Measurements from ENCODE around the gene DNASE1L1. TPM values are rescaled to one million over a fixed set of nuclear protein-coding genes. Genes with fewer than 3 reads are reported as not detected.

Gene DNASE1L1
- total RNA-seq, 2 donors from 2014 or later = 9.6 to 16.1 TPM

DNA sequence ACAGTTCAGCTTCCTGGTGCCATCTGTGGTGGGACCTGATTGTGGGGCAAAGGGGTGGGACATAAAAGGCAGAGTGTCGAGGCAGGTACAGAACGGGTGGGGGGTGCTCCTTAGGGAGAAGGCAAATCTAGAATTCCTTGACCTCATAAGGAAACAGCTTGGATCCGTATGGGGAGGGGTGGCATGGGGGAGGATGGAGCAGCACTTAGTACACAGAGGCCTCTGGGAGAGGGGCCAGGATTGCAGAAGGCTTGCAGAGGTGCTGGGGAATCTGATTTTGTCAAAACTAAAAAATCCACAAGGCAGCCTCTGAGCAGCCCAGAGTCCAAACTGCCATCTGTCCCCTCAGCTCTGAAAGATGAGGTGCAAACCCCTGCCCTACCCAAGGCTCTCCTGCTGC lies 32.3 kb downstream of the DNASE1L1 start:
- H3K27me3 ChIP-seq = no peaks in the 10 kb centered on the region
- no peaks in the 10 kb centered on the region for H3K9me3 ChIP-seq
- no peak for DNase-seq
- ATAC-seq = no peak
- no peaks in the 10 kb centered on the region for H3K36me3 ChIP-seq (replicated peaks in 1 of 2; ENCODE audit: insufficient read depth in 1 of 2, low read depth in 2 of 2)
- no peak overlapping the region for H3K4me3 ChIP-seq
- TF ChIP-seq POLR2A (IDR thresholded peaks at IDR 0.05) = no peak
- TF ChIP-seq, protein P1, sequence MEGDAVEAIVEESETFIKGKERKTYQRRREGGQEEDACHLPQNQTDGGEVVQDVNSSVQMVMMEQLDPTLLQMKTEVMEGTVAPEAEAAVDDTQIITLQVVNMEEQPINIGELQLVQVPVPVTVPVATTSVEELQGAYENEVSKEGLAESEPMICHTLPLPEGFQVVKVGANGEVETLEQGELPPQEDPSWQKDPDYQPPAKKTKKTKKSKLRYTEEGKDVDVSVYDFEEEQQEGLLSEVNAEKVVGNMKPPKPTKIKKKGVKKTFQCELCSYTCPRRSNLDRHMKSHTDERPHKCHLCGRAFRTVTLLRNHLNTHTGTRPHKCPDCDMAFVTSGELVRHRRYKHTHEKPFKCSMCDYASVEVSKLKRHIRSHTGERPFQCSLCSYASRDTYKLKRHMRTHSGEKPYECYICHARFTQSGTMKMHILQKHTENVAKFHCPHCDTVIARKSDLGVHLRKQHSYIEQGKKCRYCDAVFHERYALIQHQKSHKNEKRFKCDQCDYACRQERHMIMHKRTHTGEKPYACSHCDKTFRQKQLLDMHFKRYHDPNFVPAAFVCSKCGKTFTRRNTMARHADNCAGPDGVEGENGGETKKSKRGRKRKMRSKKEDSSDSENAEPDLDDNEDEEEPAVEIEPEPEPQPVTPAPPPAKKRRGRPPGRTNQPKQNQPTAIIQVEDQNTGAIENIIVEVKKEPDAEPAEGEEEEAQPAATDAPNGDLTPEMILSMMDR (IDR thresholded peaks at IDR 0.05) = no peak
- H3K27ac ChIP-seq = peak overlapping the region in 1 of 4 donors; percentile 95
- intact Hi-C loops (cut with DNase I) = no loop called here
- 60 to 83% methylated on average over 3 of the region's 3 CpGs for WGBS, 2 donors
- H3K4me1 ChIP-seq = peaks cover 37% of the 10 kb centered on the region

DNA sequence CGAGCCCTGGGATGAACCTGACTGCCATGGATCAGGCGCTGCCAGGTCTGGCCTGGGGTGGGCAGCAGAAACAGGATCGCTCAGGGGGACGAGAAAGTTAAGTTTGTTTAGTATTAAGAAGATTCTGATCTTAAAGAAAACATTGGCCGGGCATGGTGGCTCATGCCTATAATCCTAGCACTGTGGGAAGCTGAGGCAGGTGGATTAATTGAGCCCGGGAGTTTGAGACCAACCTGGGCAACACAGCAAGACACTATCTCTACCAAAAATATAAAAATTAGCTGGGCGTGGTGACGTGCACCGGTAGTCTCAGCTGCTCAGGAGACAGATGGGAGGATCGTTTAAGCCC lies 33.9 kb downstream of the DNASE1L1 start:
- Histone ChIP-seq H3K4me3 (no peak overlapping the region), H3K27me3 (no peaks in the 10 kb centered on the region), H3K27ac (peak overlapping the region; percentile 32 to 84 (median 74)), H3K36me3 (replicated peaks in 1 of 2; ENCODE audit: insufficient read depth in 1 of 2, low read depth in 2 of 2) (no peaks in the 10 kb centered on the region), H3K4me1 (peaks cover 36% of the 10 kb centered on the region), H3K9me3 (no peaks in the 10 kb centered on the region)
- intact Hi-C loops (cut with DNase I) = no loop called here
- no peak for ATAC-seq
- TF ChIP-seq, protein P1 (IDR thresholded peaks at IDR 0.05) = no peak
- TF ChIP-seq POLR2A (IDR thresholded peaks at IDR 0.05) = no peak
- WGBS, 2 donors = 43 to 50% methylated on average over 8 to 10 of the region's 10 CpGs
- DNase-seq = no peak

- Histone ChIP-seq H3K4me1 (peaks cover 37% of the 10 kb centered on the region), H3K9me3 (no peaks in the 10 kb centered on the region), H3K4me3 (no peak within 1 kb of the TSS), H3K36me3 (replicated peaks in 1 of 2; ENCODE audit: insufficient read depth in 1 of 2, low read depth in 2 of 2) (no peaks in the 10 kb centered on the region), H3K27me3 (no peaks in the 10 kb centered on the region), H3K27ac (peak within 1 kb of the TSS; percentile 32 to 84 (median 74))
- intact Hi-C loops (cut with DNase I) = no loop called here
- DNase-seq = peak; percentile 39 to 66 (median 58)
- TF ChIP-seq, protein P1 (IDR thresholded peaks at IDR 0.05) = peak in 4 of 7 experiments; percentile 15 to 38 (median 28)
- TF ChIP-seq POLR2A (IDR thresholded peaks at IDR 0.05) = peak in 1 of 3 donors; percentile 20
- WGBS, 2 donors = 6% methylated on average over 29 of the region's 95 CpGs; no CpG with 5 or more reads in 1 of the 2 donors
- ATAC-seq = no peak
Measured at GRCh38 chrX:154374313-154375155, 34.5 kb downstream of the DNASE1L1 start, which contains the start of gene FLNA. TSS of gene FLNA (minus strand) at chrX:154374634. CDS start at chrX:154371245, 3,389 bp downstream.

GRCh38 chrX:154373340-154374306 lies 35.4 kb downstream of the DNASE1L1 start:
- no peaks in the 10 kb centered on the region for H3K27me3 ChIP-seq
- ATAC-seq = peak; percentile 33
- H3K4me1 ChIP-seq = peaks cover 37% of the 10 kb centered on the region
- TF ChIP-seq, protein P1 (IDR thresholded peaks at IDR 0.05) = peak in 6 of 7 experiments; percentile 39 to 88 (median 70)
- TF ChIP-seq POLR2A (IDR thresholded peaks at IDR 0.05) = peak in 2 of 3 donors; percentile 34 to 49
- no peak overlapping the region for H3K4me3 ChIP-seq
- 8% methylated on average over 20 of the region's 23 CpGs; no CpG with 5 or more reads in 1 of the 2 donors for WGBS, 2 donors
- H3K9me3 ChIP-seq = no peaks in the 10 kb centered on the region
- DNase-seq = peak; percentile 73 to 84 (median 80)
- intact Hi-C loops (cut with DNase I) = no loop called here
- peak overlapping the region; percentile 18 to 84 (median 74) for H3K27ac ChIP-seq
- H3K36me3 ChIP-seq (replicated peaks in 1 of 2; ENCODE audit: insufficient read depth in 1 of 2, low read depth in 2 of 2) = no peaks in the 10 kb centered on the region

Data from body of pancreas (tissue), 4 donors.